HPDE6-E6E7 (cell line): Measurements from ENCODE around the gene AGPAT2.

Experiments
- DNase-seq: peaks from one replicate; pipeline ENCODE4 v3.0.0; 2011; ENCODE audit warnings: missing footprints; ENCODE audit errors: extremely low spot score

The AGPAT2 gene

DNA sequence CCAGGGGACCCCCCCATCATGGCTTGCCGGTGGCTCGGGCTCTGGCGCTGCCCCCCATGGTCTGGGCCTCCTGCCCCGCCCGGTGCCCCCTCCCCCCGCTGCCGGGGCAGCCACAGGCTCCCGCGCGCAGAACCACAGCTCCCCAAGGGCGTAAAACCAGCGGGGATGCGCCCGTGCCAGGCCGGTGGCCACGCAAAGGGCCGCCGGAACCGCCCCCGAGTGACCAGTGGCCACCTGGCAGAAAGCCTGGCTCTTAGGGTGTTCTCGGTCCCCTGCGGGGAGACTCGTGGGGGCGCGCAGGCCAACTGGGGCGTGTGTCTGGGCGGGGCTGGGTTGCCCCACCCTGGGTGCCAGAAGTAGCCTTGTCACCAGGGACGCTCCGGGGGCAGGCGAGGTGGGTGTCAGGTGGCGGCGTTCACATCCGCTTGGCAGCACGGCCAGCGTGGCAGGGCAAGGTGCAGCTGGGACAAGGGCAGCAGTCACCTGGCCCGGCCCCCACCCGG, 515 bp upstream of the AGPAT2 start:
- DNase-seq = no peak

DNA sequence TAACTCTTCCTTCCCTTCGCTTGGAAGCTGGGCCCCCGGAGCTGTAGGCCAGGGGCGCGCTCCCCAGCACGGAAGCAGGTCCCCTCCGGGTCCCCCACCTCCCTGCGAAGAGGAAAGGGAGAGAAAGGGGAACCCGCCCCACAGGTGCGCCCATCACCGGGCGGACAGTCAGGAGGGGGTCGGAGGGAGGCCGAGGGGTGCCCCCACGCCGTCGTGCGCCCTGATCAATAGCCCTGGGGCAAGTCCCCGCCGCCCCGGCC, 793 bp downstream of the AGPAT2 start:
- no peak for DNase-seq

DNA sequence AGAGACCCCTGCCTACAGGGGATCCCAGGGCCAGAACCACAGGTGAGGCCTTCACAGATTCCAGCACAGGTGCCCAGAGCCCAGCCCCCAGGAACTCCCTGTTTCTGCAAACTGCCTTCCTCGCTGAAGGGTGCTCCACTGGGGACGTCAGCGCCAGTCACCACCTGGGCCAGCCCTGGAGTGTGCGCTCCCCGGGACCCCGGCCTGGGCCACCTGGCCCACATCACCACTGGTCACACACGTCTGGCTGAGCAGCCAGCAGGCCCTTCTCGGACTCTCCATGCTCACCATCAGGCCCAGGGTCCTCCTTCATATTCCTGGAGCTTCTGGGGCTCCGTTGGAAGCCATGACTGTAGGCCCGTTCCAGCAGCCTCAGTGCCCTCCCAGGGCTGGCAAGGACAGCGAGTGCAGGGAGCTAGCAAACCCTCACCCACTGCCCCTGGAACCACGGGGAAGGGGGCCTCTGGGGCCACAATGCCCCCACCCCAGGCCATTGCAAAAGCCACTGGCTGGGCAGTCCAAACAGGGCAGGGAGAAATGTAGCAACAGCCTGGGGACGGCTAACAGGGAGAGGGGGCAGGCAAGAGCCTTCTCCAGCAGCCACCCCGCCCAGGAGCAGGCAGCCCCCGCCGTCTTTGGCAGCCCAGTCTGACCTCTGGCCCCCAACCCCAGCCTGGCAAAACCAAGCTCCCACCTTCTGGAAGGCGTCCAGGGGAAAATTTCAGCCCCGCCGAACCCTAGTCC, 1.3 kb downstream of the AGPAT2 start:
- DNase-seq = no peak

DNA sequence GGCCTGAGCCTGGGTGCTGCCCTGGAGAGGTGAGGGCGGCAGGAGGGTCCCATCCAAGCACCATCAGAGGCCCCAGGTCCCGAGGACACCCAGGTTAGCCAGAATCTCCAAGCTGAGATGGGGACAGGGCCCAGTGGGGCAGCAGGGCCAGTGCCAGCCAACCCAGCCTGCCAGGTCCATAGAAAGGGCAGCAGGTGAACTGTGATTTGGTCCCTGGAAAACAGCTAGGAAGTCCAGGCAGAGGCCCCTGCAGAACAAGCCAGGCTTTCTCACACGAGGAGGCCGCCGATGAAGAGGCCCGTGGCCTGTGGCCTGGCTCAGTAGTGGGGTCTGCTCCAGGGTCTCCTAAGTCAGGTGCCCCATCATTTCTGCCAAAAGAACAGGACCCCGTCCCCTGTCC, 2.0 kb downstream of the AGPAT2 start:
- DNase-seq = no peak

DNA sequence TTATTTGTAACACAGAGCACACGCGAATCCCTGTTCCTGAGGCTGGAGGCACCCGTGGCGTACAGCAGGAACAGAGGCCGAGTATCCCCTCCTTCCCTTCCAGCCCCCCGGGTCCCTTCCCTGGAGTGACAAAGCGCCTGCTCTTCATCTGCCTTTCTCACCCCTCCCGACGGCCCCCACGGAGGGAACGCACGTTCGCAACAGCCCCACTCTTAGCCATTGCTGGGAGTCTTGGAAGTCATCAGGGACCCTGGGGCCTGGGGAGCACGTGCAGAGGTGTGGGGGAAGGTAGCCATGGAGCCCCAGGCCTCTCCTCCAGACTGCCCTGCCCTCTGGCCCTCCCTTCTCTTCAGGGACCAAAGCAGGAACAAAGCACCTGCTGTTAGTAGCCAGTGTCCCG, 2.5 kb downstream of the AGPAT2 start:
- DNase-seq = no peak

DNA sequence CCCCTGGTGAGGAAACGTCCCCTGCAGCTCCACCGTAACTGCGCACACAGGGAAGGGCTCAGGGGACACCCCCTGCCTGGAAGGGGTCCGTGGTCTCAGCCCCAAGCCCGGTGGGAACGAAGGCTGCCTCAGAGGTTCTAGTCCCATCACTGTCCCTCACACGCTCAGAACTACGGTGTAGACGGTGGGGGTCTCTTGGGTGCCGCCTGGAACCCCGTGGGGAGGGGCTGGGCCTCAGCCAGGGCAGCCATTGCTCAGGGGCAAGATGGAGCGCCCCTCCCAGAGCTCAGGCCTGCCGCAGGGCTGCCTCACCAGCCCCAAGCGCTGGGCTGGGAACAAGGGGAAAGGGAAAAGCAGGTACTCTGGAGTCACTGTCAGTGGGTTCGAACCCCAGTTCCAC, 2.9 kb downstream of the AGPAT2 start:
- DNase-seq = no peak

DNA sequence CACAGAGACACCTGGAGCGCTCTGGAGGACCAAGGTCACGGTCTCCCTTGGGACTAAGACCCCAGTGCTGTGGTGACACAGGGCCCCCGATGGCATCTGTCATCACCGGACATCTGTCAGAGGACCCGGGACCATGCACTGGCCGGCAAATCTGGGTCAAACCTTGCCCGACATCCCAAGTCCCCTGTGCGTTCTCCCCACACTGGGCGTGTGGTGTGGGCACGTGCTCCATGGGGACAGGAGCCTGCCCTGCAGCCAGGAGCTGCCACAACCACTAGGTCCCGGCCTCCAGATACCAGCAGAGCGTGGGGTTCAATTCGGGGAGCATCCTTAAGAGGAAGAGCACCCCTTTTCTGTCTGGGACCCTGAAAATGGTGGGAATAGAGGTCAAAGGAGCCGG, 3.5 kb downstream of the AGPAT2 start:
- no peak for DNase-seq

DNA sequence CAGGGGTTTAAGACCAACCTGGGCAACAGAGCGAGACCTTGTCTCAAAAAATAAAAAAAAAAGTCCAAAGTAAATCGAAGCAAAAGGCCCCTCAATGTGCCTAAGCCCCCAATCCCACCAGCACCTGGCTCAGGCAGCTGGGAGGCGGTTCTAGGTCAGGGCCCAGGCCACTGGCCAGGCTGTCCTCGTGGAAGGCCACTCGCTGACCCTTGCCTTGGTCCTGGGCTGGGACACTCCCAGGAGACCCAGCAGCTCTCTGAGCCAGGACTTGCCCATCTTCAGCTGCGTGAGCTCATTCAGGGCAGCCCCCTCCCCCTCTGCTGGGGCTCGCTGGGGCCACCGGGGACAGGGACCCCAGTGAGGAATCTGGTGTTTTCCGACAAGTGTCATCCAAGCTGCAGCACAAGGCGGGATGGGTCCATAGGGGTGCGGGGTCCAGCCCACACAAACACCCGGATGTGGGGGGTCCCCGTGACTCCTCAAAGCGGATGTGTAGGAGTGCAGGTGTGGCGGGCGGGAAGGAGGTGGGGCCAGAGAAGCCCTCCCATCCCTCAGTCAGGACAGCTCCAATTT, 4.0 kb downstream of the AGPAT2 start:
- no peak for DNase-seq

DNA sequence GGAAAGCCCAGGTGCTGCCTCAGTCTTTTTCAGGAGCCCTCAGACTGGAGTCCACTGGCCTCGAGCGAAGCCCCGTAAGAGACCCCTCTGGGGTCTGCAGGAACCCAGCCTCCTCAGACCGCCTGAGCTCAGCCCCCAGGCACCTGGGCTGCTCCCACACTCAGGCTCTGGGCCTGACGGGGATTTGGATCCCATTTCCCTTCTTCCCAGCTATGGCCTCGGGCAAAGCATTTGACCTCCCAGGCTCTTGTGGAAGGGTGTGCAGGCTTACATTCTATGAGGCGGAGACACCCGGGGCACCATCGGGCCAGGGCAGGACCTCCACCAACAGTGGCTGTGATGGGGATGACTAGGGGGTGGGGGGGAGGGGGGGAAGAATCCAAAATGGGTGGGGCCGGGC, 4.5 kb downstream of the AGPAT2 start:
- no peak for DNase-seq

DNA sequence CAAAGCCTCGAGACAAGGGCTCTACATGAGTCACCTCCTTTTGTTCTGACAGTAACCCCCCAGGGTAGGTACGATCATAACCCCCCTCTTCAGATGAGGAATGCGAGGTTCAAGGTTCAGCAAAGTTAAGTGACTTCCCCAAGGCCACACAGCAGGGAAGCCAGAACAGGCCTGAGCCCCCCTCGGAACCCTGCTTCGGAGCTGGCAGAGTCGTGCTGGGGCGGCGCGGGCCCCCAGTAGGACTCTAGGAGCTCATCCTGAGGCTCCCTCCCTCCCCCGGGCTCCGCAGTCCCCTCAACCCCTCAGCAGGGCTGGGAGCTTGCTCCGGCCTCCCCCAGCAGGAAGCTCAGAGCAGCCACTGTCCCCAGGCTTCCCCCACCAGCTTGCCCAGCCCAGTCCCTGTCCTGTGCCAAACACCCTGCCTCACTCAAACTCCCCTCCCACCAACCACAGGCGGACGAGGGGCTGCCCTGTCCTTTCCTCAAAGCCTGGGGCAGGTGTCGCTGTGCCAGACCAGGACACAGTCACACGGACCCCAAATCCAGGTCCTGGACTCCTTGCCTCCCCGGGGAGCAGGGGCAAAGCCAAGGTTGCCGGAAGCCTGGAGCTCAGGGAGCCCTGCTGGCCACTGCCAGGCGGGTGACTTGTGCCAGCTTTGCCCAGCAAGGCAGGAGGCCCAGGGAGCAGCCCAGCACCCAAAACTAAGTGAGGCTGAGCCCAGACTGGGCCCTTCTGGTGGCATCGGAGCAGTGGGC, 5.1 kb downstream of the AGPAT2 start:
- DNase-seq = no peak

DNA sequence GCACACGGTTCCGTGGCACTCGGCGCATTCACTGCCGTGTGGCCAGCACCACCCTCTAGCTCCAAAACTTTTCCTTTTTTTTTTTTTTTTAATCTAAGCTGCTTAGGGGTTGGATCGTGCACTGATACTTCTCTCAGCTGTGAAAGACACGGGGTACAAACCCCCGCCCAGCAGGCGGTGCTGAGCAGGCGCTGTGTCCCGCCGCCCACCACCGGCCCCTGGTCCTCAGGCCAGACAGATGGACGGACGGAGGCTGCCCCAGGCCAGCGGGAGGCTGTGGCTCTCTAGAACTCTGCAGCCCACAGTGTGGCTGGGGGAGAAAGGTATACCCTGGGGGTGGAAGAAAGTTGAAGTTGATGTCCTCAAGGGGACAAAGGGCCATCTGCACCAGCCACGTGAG, 6.2 kb downstream of the AGPAT2 start:
- no peak for DNase-seq

DNA sequence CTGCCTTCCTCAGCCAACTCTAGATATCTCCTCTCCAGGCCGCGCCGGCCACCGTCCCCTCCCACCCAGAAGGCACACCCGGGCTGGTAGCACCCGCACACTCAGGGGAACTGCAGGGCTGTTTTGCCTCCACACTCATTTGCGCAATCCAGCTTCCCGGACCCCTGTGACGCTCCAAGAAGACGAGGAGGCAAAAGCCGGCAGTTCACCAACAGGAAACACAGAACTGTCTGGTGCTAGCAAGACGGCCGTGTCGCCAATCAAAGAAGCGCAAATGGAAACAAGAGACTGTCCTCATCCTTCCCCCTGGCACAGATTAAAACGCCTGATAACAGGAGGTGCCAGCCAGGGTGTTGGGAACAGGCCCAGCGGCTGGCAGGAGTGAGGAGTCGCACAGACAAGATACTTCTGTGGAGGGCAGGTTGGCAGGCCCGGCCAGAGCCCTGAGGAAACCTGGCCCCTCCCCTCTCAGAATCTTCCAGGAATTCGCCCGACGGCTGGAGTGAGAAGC, 7.8 kb downstream of the AGPAT2 start:
- no peak for DNase-seq

DNA sequence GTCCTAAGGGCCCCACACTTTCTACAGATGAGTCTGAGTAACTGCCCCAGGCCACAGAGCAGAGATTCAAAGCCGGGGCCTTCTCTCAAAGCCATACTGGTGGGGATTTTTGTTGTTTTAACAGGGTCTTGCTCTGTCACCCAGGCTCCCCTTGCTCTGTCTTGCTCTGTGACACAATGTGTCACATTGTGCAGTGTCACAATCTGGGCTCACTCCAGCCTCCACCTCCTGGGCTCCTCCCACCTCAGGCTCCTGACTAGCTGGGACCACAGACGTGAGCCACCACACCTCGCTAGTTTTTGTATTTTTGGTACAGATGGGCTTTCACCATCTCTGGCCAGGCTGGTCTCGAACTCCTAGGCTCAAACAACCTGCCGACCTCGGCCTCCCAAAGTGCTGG, 8.6 kb downstream of the AGPAT2 start:
- DNase-seq = no peak

DNA sequence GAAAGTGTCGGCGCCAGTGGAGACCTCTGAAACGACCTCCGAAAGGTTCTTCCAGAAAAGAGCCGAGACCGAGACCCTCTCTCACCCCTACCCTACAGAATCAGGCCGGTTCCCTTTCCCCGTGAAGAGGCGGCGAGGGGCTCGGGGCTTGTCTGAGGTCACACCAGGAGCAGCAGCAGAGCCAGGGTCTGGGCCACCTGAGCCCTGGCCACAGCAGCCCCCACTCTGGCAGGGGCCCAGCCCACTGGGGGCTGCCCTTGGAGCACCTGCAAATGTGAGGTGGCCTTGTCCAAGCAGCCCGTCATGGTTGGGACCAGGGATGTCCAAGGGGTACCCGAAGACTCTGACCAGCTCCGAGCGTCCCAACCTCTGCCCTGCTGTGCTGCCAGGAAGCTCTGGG, 9.2 kb downstream of the AGPAT2 start:
- DNase-seq = no peak

DNA sequence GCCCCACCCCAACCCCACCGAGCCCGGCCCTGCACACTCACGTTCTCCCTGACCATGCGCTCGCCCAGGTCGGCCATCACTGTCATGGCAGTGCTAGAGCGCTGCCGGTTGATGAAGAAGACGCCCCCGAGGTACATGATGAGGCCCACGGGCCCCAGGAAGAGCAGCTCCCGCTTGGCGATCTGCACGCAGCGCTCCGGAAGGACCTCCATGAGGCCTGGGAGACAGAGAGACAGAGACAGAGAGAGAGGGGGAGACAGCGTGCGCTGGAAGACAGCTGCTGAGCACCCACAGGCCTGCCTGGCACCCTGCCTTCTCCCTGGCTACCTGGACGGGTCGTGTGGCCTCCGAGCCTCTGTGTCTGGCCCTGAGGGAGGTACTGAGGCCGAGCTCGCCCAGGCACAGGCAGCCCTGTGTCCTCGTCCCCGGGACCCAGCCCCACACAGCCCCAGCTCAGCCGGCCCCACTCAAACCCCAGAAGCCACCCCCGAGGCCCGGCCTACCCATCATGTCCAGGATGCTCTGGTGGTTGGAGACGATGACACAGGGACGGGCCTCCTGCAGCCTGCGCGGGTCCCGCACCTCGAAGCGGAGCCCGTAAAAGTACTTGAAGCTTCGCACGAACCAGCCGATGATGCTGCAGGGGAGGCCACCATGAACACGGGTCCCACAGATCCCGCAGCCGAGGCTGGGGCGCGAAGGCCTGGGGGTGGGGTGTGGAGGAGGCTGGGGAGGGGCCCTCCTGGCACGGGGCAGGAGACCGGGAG, 10.2 kb downstream of the AGPAT2 start:
- no peak for DNase-seq

DNA sequence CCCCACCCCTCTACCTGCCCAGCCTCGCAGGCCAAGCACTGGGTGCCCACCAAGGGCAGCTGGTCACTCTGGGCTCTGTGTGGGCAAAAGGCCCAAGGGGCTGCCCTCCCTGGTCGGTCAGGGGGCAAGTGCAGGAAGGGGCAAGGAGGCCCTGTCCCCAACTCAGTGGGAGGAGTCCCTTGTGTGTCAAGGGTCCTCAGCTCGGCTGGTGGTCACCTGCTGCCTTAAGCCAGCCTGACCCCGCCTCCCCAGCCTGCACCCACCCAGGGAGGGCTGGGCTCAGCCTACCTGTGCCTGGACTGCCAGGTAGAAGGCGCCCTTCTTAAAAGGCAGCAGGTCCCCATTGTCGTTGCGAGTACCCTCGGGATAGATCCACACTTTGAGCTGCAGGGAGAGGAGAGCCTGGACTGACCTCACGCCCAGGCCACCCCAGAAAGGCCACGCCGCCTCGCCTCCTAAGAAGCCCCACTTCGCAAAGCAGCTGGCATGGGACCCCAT, 10.9 kb downstream of the AGPAT2 start:
- DNase-seq = no peak

DNA sequence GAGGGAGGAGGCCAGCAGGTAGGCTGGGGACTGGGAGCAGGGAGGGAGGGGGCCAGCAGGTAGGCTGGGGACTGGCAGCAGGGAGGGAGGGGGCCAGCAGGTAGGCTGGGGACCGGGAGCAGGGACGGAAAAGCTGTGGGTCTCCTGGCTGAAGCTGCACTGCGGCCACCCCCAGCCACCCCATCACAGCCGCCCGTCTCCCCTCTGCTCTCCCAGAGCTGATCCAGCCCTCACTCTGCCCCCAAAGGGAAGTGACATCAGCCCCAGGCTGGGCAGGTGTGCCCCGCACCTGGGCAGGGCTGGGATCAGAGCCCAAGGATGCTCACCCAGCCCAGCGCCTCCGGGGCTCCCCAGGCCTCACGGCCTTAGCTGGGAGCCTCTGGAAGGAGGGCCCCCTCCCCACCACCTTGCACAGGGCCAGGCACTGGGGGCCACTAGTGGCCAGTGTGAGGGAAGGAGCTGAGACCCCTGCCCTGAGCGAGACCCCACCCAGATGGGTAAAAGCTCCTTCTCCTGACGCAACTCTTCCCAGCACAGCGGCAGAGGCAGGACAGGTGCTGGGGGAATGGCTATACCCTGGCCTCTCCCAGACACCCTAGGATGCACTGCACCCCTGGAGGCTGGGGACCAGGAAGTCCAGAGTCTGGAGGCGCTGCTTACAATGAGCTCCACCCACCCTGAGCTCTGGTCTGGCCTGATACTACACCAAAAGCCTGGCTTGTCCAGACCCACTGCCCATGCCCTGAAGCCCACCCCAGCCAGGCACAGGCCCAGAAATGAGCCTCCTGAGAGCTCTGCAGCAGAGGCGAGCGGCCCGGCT, 11.6 kb downstream of the AGPAT2 start:
- DNase-seq = no peak

DNA sequence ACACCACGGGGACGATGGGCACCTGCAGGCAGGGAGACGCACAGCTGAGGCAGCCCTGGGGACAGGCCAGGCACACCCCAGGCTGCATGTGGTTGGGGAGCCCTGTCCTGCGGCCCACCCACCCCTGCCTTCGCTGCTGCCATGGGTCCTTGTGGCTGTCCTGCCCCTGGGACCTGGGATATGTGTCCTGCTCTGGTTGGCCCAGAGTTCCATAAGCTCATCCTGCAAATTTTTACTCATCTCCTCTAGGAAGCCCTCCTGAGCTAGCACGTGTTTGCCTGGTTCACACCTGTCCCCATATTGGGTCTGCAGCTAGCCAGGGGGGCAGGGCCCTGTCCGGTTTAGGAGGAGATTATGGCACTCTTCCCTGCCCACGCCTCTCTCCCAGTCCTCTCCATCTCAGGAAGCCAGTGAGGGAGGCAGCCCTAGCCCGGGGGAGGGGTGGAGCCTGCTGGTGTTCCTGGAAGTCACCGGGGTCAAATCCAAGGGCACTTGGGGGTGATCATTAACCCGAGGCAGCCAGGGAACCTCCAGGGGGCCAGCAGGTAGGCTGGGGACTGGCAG, 12.4 kb downstream of the AGPAT2 start:
- no peak for DNase-seq

DNA sequence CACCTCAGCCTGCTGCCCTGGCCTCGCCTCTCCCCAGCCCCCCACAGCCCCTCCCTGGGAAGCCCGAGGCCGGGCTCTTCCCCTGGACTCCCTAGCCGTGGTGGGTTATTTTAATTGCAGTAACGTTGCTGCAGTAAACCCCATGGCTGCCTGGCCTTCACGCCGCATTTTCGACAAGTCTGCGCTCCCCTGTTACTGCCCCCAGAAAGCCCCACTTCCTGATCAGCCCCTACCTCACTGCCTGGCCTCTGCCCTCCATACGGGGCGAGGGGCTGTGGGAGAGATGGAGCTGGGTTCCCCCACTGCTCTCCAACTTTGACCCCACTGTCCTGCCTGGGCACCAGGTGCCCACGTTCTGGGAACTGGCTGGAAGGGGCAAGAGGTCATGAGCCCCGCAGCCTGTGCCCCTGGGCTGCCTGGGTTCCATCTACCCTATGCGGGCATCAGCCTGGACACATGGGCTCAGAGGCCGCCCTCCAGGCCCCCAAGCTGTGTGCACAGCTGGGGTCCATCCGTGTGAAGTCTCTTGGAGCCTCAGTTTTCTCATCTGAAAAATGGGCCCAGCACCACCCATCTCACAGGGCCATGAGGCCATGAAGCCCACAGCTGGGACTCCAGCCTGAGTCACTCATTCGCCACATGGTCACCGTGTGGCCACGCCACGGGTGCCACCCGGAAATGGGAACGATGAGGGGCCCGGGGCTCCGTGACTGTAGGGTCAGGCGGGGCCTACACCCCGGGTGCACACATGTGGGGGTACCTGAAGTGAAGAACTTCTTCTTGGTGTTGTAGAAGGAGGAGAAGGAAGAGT, 13.1 kb downstream of the AGPAT2 start:
- DNase-seq = no peak
